HepG2 (cell line): ENCODE results near the gene SAP25. TPM values are rescaled to one million over a fixed set of nuclear protein-coding genes. Genes with fewer than 3 reads are reported as not detected.

Experiments
- ATAC-seq: fragments of 200-7000 bp; cut with Tn5 transposase; 3 replicates; pipeline ENCODE4 v1.9.1; 2020; ENCODE audit warnings: mild to moderate bottlenecking, moderate library complexity
- BruUV-seq: library from RNA; stranded (reverse); fragments of 400-500 nt; replicated peaks from 2 replicates; lab custom pipeline; 2021; lab: Mats Ljungman, UMichigan
- CTCF ChIA-PET: fragments of 300-600 bp; formaldehyde crosslinking; extraction: SDS; loops from one replicate; lab custom pipeline; 2021; ENCODE audit warnings: low total read pairs, inconsistent platforms, low intra/inter-chr PET ratio; lab: Yijun Ruan, JAX
- POLR2A ChIA-PET: fragments of 350-600 bp; sonication (Branson Sonifier 250); formaldehyde crosslinking; loops from one replicate; lab custom pipeline; 2020; ENCODE audit warnings: antibody characterized with exemption, inconsistent platforms; lab: Yijun Ruan, JAX
- DNase-seq: peaks from one replicate; pipeline ENCODE4 v3.0.0-alpha.2; 2015; ENCODE audit warnings: low spot score
- FAIRE-seq: peaks from 3 replicates; lab custom pipeline; 2011; peaks lifted over from hg19 to GRCh38; lab: Jason Lieb, UNC
- H2AFZ ChIP-seq: one replicate; pipeline ENCODE4 v1.6.1; 2011; ENCODE audit warnings: low read length, inconsistent platforms
- H3K27ac ChIP-seq: fragments of 300-600 bp; 3 replicates; pipeline ENCODE4 v1.8.0; 2011; ENCODE audit warnings: mixed run types, mild to moderate bottlenecking, mixed read lengths, low read length, inconsistent platforms; ENCODE audit not compliant: insufficient read depth; ENCODE audit errors: extremely low read length
- H3K27me3 ChIP-seq, 2 experiments: fragments of 200-600 bp in 1 of 2; 2 replicates in 1 of 2; 3 replicates in 1 of 2; pipeline versions ENCODE4 v1.6.0 to v1.8.0; 2011; ENCODE audit warnings: low read length in 2 of 2, mild to moderate bottlenecking in 2 of 2, moderate library complexity in 2 of 2, inconsistent platforms in 1 of 2; ENCODE audit not compliant: insufficient read depth in 2 of 2, control insufficient read depth in 1 of 2
- H3K36me3 ChIP-seq, 2 experiments: fragments of 200-600 bp in 1 of 2; replicated peaks in 1 of 2; 2 replicates in 1 of 2; 3 replicates in 1 of 2; pipeline versions ENCODE4 v1.5.1 to v1.8.0; 2011; ENCODE audit warnings: low read length in 2 of 2, inconsistent platforms in 1 of 2; ENCODE audit not compliant: insufficient read depth in 2 of 2, control insufficient read depth in 1 of 2
- H3K4me1 ChIP-seq: 2 replicates; pipeline ENCODE4 v1.5.1; 2012; ENCODE audit warnings: low read length, inconsistent platforms; ENCODE audit not compliant: insufficient read depth
- H3K4me2 ChIP-seq: 2 replicates; pipeline ENCODE4 v1.6.0; 2011; ENCODE audit warnings: low read depth, low read length, inconsistent platforms
- H3K4me3 ChIP-seq, 3 experiments: fragments of 200-600 bp in 1 of 3; sonication (generic), shearing (Covaris generic) in 1 of 3; replicated peaks in 1 of 3; 2 replicates each; pipeline ENCODE4 v1.5.1; 2011 to 2016; ENCODE audit warnings: low read length in 3 of 3, inconsistent platforms in 2 of 3, low read depth in 2 of 3, mild to moderate bottlenecking in 2 of 3, control low read depth in 1 of 3, mixed read lengths in 1 of 3; ENCODE audit not compliant: insufficient read depth in 1 of 3
- H3K79me2 ChIP-seq: one replicate; pipeline ENCODE4 v1.6.1; 2011; ENCODE audit warnings: low read length, inconsistent platforms; ENCODE audit not compliant: insufficient read depth
- H3K9ac ChIP-seq: 2 replicates; pipeline ENCODE4 v1.6.0; 2011; ENCODE audit warnings: mild to moderate bottlenecking, low read depth, low read length, inconsistent platforms; ENCODE audit not compliant: insufficient read depth
- H3K9me3 ChIP-seq: 2 replicates; pipeline ENCODE4 v1.5.1; 2012; ENCODE audit warnings: mild to moderate bottlenecking, low read length
- H4K20me1 ChIP-seq: 2 replicates; pipeline ENCODE4 v1.6.0; 2011; ENCODE audit warnings: inconsistent platforms, mild to moderate bottlenecking, low read length, moderate library complexity; ENCODE audit not compliant: insufficient read depth
- BCL6 ChIP-seq: IDR thresholded peaks from 2 replicates; pipeline ENCODE4 v1.6.1; 2016; ENCODE audit warnings: missing genetic modification reagents, missing compliant biosample characterization
- DPF2 ChIP-seq: sonication (generic); formaldehyde crosslinking; IDR thresholded peaks from 2 replicates; pipeline ENCODE4 v1.4.0; 2020; ENCODE audit warnings: mild to moderate bottlenecking, low read depth, missing genetic modification reagents, borderline replicate concordance
- MNT ChIP-seq: fragments of 450-650 bp; IDR thresholded peaks from 2 replicates; pipeline ENCODE4 v1.6.1; 2016
- TEAD3 ChIP-seq: optimal IDR thresholded peaks from 2 replicates; pipeline ENCODE3; 2016; ENCODE audit warnings: borderline replicate concordance
- TGIF2 ChIP-seq: IDR thresholded peaks from 2 replicates; pipeline ENCODE4 v1.6.1; 2016; ENCODE audit warnings: control low read depth, missing compliant biosample characterization
- YEATS2 ChIP-seq: sonication (generic); formaldehyde crosslinking; IDR thresholded peaks from 2 replicates; pipeline ENCODE4 v1.4.0; 2020; ENCODE audit warnings: missing genetic modification reagents, borderline replicate concordance
- ZFP90 ChIP-seq: sonication (generic); formaldehyde crosslinking; IDR thresholded peaks from 2 replicates; pipeline ENCODE4 v1.8.0; 2022; ENCODE audit warnings: missing genetic modification reagents, mild to moderate bottlenecking, inconsistent platforms, borderline replicate concordance
- ZMYM4 ChIP-seq: sonication (generic); formaldehyde crosslinking; IDR thresholded peaks from 2 replicates; pipeline ENCODE4 v1.8.1; 2023; ENCODE audit warnings: mild to moderate bottlenecking, missing genetic modification reagents
- ZNF12 ChIP-seq: sonication (generic); formaldehyde crosslinking; IDR thresholded peaks from 2 replicates; pipeline ENCODE4 v1.5.0; 2020; ENCODE audit warnings: missing genetic modification reagents
- ZNF205 ChIP-seq: IDR thresholded peaks from 2 replicates; pipeline ENCODE4 v1.6.1; 2018; ENCODE audit warnings: missing biosample characterization, missing genetic modification reagents
- ZNF343 ChIP-seq: sonication (generic); formaldehyde crosslinking; IDR thresholded peaks from 2 replicates; pipeline ENCODE4 v1.4.0; 2020; ENCODE audit warnings: mild to moderate bottlenecking, missing genetic modification reagents
- ZNF609 ChIP-seq: sonication (generic); formaldehyde crosslinking; IDR thresholded peaks from 2 replicates; pipeline ENCODE4 v1.4.0; 2020; ENCODE audit warnings: mild to moderate bottlenecking, missing genetic modification reagents, borderline replicate concordance
- ZNF788 ChIP-seq: sonication (generic); formaldehyde crosslinking; IDR thresholded peaks from 2 replicates; pipeline ENCODE4 v1.5.0; 2020; ENCODE audit warnings: mild to moderate bottlenecking, missing genetic modification reagents, borderline replicate concordance
- WGBS: methylation state at CpG from one replicate; pipeline ENCODE4 v1.1.6; 2017; ENCODE audit warnings: low lambda C conversion rate; 5-methylcytosine and 5-hydroxymethylcytosine counted together
- in situ Hi-C: cut with HindIII; loops from 2 replicates; pipeline ENCODE4 v1.10.0; 2017; ENCODE audit warnings: low pct_unique_long_range_greater_than_20kb; ENCODE audit not compliant: extremely low pct_ligation_motif_present
- intact Hi-C: fragments of 100-400 bp; cut with micrococcal nuclease; formaldehyde crosslinking; loops from one replicate; pipeline ENCODE4 v1.10.0; 2022; ENCODE audit not compliant: unreplicated experiment
- polyA plus RNA-seq, 8 experiments: library from polyadenylated mRNA; depleted of rRNA in 3 of 8; stranded (reverse) in 7 of 8; unstranded in 1 of 8; fragments of >200 nt; fragmentation: Illumina TruSeq in 4 of 8; extraction: Trizol in 4 of 8; gene quantifications; 2 replicates each; pipeline versions ENCODE4 v1.2.1 to v1.2.3, GENCODE V29; 2011 to 2016; ENCODE audit warnings: low read depth in 4 of 8, missing spikeins in 1 of 8, mixed read lengths in 1 of 8; ENCODE audit not compliant: insufficient read depth in 1 of 8
- total RNA-seq, 5 experiments: library from RNA; depleted of rRNA; stranded (reverse); fragments of >200 nt; fragmentation: Illumina TruSeq; extraction: Trizol; gene quantifications; 2 replicates each; pipeline ENCODE4 v1.2.3, GENCODE V29; 2016; ENCODE audit warnings: low read depth in 1 of 5
- TF ChIP-seq, protein P1 (sequence below): sonication (generic); formaldehyde crosslinking; IDR thresholded peaks from 2 replicates; pipeline ENCODE4 v1.5.0; 2020; ENCODE audit warnings: mild to moderate bottlenecking, missing genetic modification reagents, moderate library complexity

Gene SAP25
- total and polyA plus RNA-seq, 2 of the 13 experiments (the other 11 are each of a cell fraction or from before 2014, with no cell fraction given), result 0.15 to 0.20 TPM

DNA sequence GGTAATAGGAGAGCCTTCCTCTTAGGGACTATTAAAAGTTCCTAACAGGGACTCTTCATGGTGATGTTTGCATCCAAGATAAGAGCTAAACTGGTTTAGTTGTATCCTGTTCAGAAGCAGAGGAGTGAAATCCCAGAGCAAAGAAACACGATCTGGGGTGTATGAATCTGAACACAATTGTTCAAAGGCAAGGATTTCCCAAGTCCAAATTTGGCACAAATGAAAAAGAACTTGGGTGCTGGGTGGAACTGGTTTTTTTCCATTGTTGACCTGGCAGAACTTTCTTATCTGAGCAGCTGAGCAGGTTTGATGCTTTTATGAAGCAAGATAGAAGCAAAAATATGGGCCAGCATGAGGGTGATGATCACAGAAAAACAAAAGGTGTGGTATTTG lies 28.7 kb downstream of the SAP25 start (continued):
- 0 out of 2 replicates have a peak, but pooled peaks have one; percentile 24 for TF ChIP-seq TGIF2
- TF ChIP-seq MNT, result no peak
- no peak for TF ChIP-seq ZNF343
- 0 out of 2 replicates have a peak, but pooled peaks have one; percentile 39 for TF ChIP-seq BCL6
- no peak for TF ChIP-seq DPF2 (CRISPR knock-in tag)
- TF ChIP-seq ZNF788, result no peak
- no peak for TF ChIP-seq YEATS2 (CRISPR knock-in tag)
- TF ChIP-seq ZMYM4 (CRISPR knock-in tag), result no peak
- no peak for TF ChIP-seq ZNF205 (CRISPR knock-in tag)
- no peak for TF ChIP-seq ZFP90 (CRISPR knock-in tag)
- no peak for TF ChIP-seq TEAD3
- no peak for TF ChIP-seq ZNF12 (CRISPR knock-in tag)

DNA sequence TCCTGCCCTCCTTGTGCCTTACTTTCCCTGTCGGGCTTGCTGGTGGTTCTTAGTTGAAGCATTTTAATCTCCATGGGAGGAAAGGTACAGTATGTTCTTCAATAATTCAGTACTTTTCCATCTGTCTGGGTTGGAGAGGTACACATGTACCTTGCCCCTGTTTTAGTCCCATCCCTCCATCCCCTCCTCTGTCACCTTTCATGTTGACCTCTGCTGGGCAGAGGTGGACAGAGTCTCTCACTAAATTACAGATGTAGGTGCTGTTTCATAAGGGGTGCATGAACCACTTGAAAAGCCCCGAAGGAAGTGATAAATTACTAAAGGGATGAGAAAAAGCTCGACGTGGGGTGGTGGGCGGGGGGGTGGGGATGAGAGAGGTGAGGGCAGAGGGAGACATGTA lies 29.3 kb downstream of the SAP25 start:
- POLR2A ChIA-PET, result interaction anchor here (1.2 to 2.4 kb wide), 8 partner anchors 11 to 345 kb away, joined by 3 to 14 read pairs (median 6); partner anchors contain the start of genes MEPCE, TSC22D4, UFSP1 and ZCWPW1
- Histone ChIP-seq H3K4me1 (peaks cover 82% of the 10 kb centered on the region), H3K9ac (peak overlapping the region; percentile 76), H4K20me1 (no peaks in the 10 kb centered on the region), H2AFZ (no peak overlapping the region), H3K27me3 (no peaks in the 10 kb centered on the region; a peak in 1 of 5 replicates), H3K9me3 (no peaks in the 10 kb centered on the region), H3K79me2 (peaks cover 79% of the 10 kb centered on the region), H3K4me3 (peak overlapping the region; percentile 38 to 43 (median 39)), H3K4me2 (peak overlapping the region; percentile 86), H3K36me3 (peaks cover 2 to 22% of the 10 kb centered on the region in 2 experiments), H3K27ac (peak overlapping the region; percentile 94)
- CTCF ChIA-PET, result no interaction called here
- DNase-seq (peak; percentile 76), ATAC-seq (no peak), FAIRE-seq (peak; percentile 88)
- in situ Hi-C loops (no loop called here), intact Hi-C loops (no loop called here)
- WGBS, result 0% methylated on average over 5 of the region's 5 CpGs
- BruUV-seq, result no TSS peak
- TF ChIP-seq ZNF609 (CRISPR knock-in tag), result peak; percentile 68; the same call in 1 of the 2 replicates
- TF ChIP-seq, protein P1, sequence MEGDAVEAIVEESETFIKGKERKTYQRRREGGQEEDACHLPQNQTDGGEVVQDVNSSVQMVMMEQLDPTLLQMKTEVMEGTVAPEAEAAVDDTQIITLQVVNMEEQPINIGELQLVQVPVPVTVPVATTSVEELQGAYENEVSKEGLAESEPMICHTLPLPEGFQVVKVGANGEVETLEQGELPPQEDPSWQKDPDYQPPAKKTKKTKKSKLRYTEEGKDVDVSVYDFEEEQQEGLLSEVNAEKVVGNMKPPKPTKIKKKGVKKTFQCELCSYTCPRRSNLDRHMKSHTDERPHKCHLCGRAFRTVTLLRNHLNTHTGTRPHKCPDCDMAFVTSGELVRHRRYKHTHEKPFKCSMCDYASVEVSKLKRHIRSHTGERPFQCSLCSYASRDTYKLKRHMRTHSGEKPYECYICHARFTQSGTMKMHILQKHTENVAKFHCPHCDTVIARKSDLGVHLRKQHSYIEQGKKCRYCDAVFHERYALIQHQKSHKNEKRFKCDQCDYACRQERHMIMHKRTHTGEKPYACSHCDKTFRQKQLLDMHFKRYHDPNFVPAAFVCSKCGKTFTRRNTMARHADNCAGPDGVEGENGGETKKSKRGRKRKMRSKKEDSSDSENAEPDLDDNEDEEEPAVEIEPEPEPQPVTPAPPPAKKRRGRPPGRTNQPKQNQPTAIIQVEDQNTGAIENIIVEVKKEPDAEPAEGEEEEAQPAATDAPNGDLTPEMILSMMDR (CRISPR knock-in tag), result 0 out of 2 replicates have a peak, but pooled peaks have one; percentile 24
